K562 (cell line): ENCODE measurements around the gene ALOX12. TPM values are rescaled to one million over a fixed set of nuclear protein-coding genes. Genes with fewer than 3 reads are reported as not detected.
"Not testable (repeated sequence)": the region's sequence is repeated elsewhere in the genome, so short reads cannot be mapped to it uniquely, and the experiment has no call there.

Source experiments
- ARID1B ChIP-seq: fragments of 450-650 bp; IDR thresholded peaks from 2 replicates; pipeline ENCODE4 v1.6.1; 2016; ENCODE audit warnings: antibody characterized with exemption, mild to moderate bottlenecking, inconsistent platforms
- CEBPB ChIP-seq: fragments of 450-650 bp; IDR thresholded peaks from 2 replicates; pipeline ENCODE4 v1.6.1; 2016; ENCODE audit warnings: missing genetic modification characterization, missing compliant biosample characterization
- EHMT2 ChIP-seq: fragments of 450-650 bp; IDR thresholded peaks from 2 replicates; pipeline ENCODE4 v1.6.1; 2018; ENCODE audit warnings: antibody characterized with exemption
- FOXM1 ChIP-seq, 2 experiments: fragments of 450-650 bp in 1 of 2; sonication (generic) in 1 of 2; formaldehyde crosslinking in 1 of 2; IDR thresholded peaks; 2 replicates each; pipeline versions ENCODE4 v1.6.1 to v1.9.0; 2017 to 2022; ENCODE audit warnings: low read depth in 2 of 2, mild to moderate bottlenecking in 2 of 2, missing genetic modification reagents in 1 of 2, moderate library complexity in 1 of 2
- GATA2 ChIP-seq: sonication (generic); formaldehyde crosslinking; IDR thresholded peaks from 2 replicates; pipeline ENCODE4 v1.4.0; 2020; ENCODE audit warnings: mild to moderate bottlenecking, missing genetic modification reagents
- HDAC3 ChIP-seq: fragments of 450-650 bp; IDR thresholded peaks from 2 replicates; pipeline ENCODE4 v1.6.1; 2018; ENCODE audit warnings: borderline replicate concordance, mild to moderate bottlenecking, moderate library complexity; ENCODE audit not compliant: partially characterized antibody
- KHSRP ChIP-seq: fragments of 450-650 bp; IDR thresholded peaks from 2 replicates; pipeline ENCODE4 v1.6.1; 2017
- MBD2 ChIP-seq: sonication (generic); IDR thresholded peaks from 2 replicates; pipeline ENCODE4 v1.6.1; 2016; ENCODE audit warnings: low read depth, borderline replicate concordance
- MTA1 ChIP-seq: fragments of 450-650 bp; IDR thresholded peaks from 2 replicates; pipeline ENCODE4 v1.6.1; 2017; ENCODE audit warnings: borderline replicate concordance
- NONO ChIP-seq, 2 experiments: fragments of 200-400 bp in 1 of 2; fragments of 450-650 bp in 1 of 2; formaldehyde crosslinking in 1 of 2; IDR thresholded peaks; 2 replicates each; pipeline ENCODE4 v1.6.1; 2017; ENCODE audit warnings: low read depth in 2 of 2, mild to moderate bottlenecking in 2 of 2, moderate library complexity in 2 of 2, low read length in 1 of 2
- PBX2 ChIP-seq, 2 experiments: IDR thresholded peaks in 1 of 2; conservative IDR thresholded peaks in 1 of 2; 2 replicates each; pipeline ENCODE4 v1.6.1; 2016; ENCODE audit warnings: low read depth in 2 of 2, mild to moderate bottlenecking in 1 of 2, missing compliant biosample characterization in 1 of 2, missing genetic modification characterization in 1 of 2, moderate library complexity in 1 of 2
- POLR2A ChIP-seq: fragments of 450-650 bp; conservative IDR thresholded peaks from 2 replicates; pipeline ENCODE4 v1.6.1; 2016
- SMAD3 ChIP-seq: fragments of 450-650 bp; formaldehyde crosslinking; conservative IDR thresholded peaks from 2 replicates; pipeline ENCODE4 v1.4.0; 2020; ENCODE audit warnings: mild to moderate bottlenecking
- ZNF197 ChIP-seq: fragments of 200-800 bp; sonication (Bioruptor generic); IDR thresholded peaks from 2 replicates; pipeline ENCODE4 v1.6.1; 2016; ENCODE audit warnings: low read depth, missing genetic modification characterization, missing compliant biosample characterization
- polyA plus RNA-seq, 8 experiments: library from polyadenylated mRNA; depleted of rRNA in 4 of 8; stranded (reverse) in 5 of 8; unstranded in 3 of 8; fragments of >200 nt; fragmentation: Nextera tagmentation in 2 of 8; fragmentation: Illumina TruSeq in 1 of 8; extraction: Ambion mirVana in 2 of 8; extraction: Trizol in 1 of 8; gene quantifications; 2 replicates each; pipeline versions ENCODE4 v1.2.1 to v1.2.3, GENCODE V29; 2011 to 2014; ENCODE audit warnings: inconsistent platforms in 1 of 8, missing spikeins in 1 of 8
- total RNA-seq, 7 experiments: library from RNA; depleted of rRNA in 6 of 7; stranded (reverse); fragments of >200 nt in 6 of 7; fragmentation: Illumina TruSeq in 2 of 7; extraction: Trizol in 2 of 7; gene quantifications; 2 replicates each; pipeline versions ENCODE4 v1.2.1 to v1.2.3, GENCODE V29; 2011 to 2021; ENCODE audit warnings: low replicate concordance in 1 of 7
- TF ChIP-seq, protein P1 (sequence below): fragments of 450-650 bp; IDR thresholded peaks from 2 replicates; pipeline ENCODE4 v1.6.1; 2016
- TF ChIP-seq, protein P2 (sequence below): sonication (generic); formaldehyde crosslinking; IDR thresholded peaks from 2 replicates; pipeline ENCODE4 v1.8.0; 2023; ENCODE audit warnings: mild to moderate bottlenecking, missing genetic modification reagents

ALOX12 gene
- total and polyA plus RNA-seq, 9 of the 15 experiments (the other 6 are each of a cell fraction or from before 2014, with no cell fraction given), result 0.09 to 1.1 (median 0.47) TPM; not detected in 1

DNA sequence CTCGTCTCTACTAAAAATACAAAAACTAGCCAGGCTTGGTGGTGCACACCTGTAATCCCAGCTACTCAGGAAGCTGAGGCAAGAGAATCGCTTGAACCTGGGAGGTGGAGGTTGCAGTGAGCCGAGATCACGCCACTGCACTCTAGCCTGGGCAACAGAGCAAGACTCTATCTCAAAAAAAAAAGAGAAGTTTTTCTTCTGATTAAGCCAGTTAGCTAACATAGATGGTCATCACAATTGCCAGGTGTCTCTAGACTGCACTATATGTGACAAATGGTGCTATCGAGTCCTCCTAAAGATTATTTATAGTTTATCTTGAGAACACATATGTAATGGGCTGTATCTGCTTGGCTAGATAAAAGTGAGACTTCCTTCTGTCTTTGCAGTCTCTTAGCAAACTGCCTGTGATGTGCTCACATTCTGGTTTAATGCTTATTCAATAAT is 2.2 kb upstream of the ALOX12 start (continued):
- TF ChIP-seq NONO (IDR thresholded peaks at IDR 0.05; ENCODE audit: low read depth in 2 of 2, low read length in 1 of 2) (peak in 1 of 2 experiments; percentile 46; a peak in 1 of 4 replicates), MTA1 (peak; percentile 34; the same call in 1 of the 2 replicates), SMAD3 (CRISPR knock-in tag) (0 out of 2 replicates have a peak, but pooled peaks have one; percentile 10), ZNF197 (CRISPR knock-in tag) (peak; percentile 84), GATA2 (CRISPR knock-in tag) (peak; percentile 78), KHSRP (0 out of 2 replicates have a peak, but pooled peaks have one; percentile 50), HDAC3 (peak; percentile 94), EHMT2 (0 out of 2 replicates have a peak, but pooled peaks have one; percentile 26), MBD2 (peak; percentile 55), FOXM1 (IDR thresholded peaks at IDR 0.05; ENCODE audit: low read depth) (peak; percentile 94), POLR2A (0 out of 2 replicates have a peak, but pooled peaks have one; percentile 7), ARID1B (peak; percentile 98), PBX2 (tag; conservative IDR thresholded peaks at IDR 0.05; ENCODE audit: low read depth) (peak; percentile 78), CEBPB (tag) (peak; percentile 9; the same call in 1 of the 2 replicates)
- TF ChIP-seq, protein P1, sequence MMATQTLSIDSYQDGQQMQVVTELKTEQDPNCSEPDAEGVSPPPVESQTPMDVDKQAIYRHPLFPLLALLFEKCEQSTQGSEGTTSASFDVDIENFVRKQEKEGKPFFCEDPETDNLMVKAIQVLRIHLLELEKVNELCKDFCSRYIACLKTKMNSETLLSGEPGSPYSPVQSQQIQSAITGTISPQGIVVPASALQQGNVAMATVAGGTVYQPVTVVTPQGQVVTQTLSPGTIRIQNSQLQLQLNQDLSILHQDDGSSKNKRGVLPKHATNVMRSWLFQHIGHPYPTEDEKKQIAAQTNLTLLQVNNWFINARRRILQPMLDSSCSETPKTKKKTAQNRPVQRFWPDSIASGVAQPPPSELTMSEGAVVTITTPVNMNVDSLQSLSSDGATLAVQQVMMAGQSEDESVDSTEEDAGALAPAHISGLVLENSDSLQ, result peak; percentile 66
- TF ChIP-seq FOXM1, PBX2 (CRISPR knock-in tag; IDR thresholded peaks at IDR 0.05; ENCODE audit: low read depth): not testable (repeated sequence)
- TF ChIP-seq, protein P2, sequence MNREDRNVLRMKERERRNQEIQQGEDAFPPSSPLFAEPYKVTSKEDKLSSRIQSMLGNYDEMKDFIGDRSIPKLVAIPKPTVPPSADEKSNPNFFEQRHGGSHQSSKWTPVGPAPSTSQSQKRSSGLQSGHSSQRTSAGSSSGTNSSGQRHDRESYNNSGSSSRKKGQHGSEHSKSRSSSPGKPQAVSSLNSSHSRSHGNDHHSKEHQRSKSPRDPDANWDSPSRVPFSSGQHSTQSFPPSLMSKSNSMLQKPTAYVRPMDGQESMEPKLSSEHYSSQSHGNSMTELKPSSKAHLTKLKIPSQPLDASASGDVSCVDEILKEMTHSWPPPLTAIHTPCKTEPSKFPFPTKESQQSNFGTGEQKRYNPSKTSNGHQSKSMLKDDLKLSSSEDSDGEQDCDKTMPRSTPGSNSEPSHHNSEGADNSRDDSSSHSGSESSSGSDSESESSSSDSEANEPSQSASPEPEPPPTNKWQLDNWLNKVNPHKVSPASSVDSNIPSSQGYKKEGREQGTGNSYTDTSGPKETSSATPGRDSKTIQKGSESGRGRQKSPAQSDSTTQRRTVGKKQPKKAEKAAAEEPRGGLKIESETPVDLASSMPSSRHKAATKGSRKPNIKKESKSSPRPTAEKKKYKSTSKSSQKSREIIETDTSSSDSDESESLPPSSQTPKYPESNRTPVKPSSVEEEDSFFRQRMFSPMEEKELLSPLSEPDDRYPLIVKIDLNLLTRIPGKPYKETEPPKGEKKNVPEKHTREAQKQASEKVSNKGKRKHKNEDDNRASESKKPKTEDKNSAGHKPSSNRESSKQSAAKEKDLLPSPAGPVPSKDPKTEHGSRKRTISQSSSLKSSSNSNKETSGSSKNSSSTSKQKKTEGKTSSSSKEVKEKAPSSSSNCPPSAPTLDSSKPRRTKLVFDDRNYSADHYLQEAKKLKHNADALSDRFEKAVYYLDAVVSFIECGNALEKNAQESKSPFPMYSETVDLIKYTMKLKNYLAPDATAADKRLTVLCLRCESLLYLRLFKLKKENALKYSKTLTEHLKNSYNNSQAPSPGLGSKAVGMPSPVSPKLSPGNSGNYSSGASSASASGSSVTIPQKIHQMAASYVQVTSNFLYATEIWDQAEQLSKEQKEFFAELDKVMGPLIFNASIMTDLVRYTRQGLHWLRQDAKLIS (CRISPR knock-in tag), result peak; percentile 61; the same call in 1 of the 2 replicates
